ENCODE results near the gene EIF6. TPM values are rescaled to one million over a fixed set of nuclear protein-coding genes. Genes with fewer than 3 reads are reported as not detected.

The EIF6 gene
- polyA plus RNA-seq, 1 donor from 2014 or later = 143 TPM

DNA sequence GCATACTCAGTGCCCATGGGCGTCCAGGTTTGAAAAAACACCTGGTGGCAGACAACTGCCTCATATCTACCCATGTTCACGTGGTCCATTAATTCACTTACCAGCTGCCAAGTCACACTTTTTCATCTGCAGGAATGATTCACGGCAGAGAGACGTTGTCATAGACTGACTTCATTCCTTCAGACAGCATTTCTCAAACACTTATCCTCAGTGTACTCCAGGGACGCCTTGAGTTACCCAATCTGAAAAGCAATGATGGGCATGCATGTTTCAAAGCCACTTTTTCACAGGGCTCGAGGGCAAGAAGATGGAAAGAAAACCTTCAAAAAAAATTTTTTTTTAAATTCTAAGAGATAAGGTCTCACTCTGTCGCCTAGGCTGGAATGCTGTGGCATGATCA, 12.7 kb downstream of the EIF6 start:
- H3K36me3 ChIP-seq (ENCODE audit: insufficient read depth, low read length) = no peaks in the 10 kb centered on the region
- H3K9me2 ChIP-seq (ENCODE audit: insufficient read depth, low read length) = no peaks in the 10 kb centered on the region
- H3K9me3 ChIP-seq (ENCODE audit: low read length) = no peaks in the 10 kb centered on the region
- no peaks in the 10 kb centered on the region for H4K20me1 ChIP-seq (ENCODE audit: insufficient read depth)
- no peak overlapping the region for H2AFZ ChIP-seq (ENCODE audit: low read depth, low read length)
- H3F3A ChIP-seq (ENCODE audit: insufficient read depth, low read length, poor library complexity, severe bottlenecking) = no peaks in the 10 kb centered on the region
- no peak overlapping the region for H3K9ac ChIP-seq (ENCODE audit: low read length)
- no peak overlapping the region for H3K27ac ChIP-seq (ENCODE audit: low read length)
- H3K79me2 ChIP-seq (replicated peaks; ENCODE audit: insufficient read depth, low read length) = peaks cover 3% of the 10 kb centered on the region
- no peaks in the 10 kb centered on the region for H3K27me3 ChIP-seq (ENCODE audit: insufficient read depth, low read depth, low read length)
- H3K4me3 ChIP-seq (ENCODE audit: low read length) = no peak overlapping the region
- H3K4me2 ChIP-seq (ENCODE audit: low read length) = no peak overlapping the region
- no peak for TF ChIP-seq POLR2AphosphoS5 (IDR thresholded peaks at IDR 0.05)
- TF ChIP-seq, protein P1, sequence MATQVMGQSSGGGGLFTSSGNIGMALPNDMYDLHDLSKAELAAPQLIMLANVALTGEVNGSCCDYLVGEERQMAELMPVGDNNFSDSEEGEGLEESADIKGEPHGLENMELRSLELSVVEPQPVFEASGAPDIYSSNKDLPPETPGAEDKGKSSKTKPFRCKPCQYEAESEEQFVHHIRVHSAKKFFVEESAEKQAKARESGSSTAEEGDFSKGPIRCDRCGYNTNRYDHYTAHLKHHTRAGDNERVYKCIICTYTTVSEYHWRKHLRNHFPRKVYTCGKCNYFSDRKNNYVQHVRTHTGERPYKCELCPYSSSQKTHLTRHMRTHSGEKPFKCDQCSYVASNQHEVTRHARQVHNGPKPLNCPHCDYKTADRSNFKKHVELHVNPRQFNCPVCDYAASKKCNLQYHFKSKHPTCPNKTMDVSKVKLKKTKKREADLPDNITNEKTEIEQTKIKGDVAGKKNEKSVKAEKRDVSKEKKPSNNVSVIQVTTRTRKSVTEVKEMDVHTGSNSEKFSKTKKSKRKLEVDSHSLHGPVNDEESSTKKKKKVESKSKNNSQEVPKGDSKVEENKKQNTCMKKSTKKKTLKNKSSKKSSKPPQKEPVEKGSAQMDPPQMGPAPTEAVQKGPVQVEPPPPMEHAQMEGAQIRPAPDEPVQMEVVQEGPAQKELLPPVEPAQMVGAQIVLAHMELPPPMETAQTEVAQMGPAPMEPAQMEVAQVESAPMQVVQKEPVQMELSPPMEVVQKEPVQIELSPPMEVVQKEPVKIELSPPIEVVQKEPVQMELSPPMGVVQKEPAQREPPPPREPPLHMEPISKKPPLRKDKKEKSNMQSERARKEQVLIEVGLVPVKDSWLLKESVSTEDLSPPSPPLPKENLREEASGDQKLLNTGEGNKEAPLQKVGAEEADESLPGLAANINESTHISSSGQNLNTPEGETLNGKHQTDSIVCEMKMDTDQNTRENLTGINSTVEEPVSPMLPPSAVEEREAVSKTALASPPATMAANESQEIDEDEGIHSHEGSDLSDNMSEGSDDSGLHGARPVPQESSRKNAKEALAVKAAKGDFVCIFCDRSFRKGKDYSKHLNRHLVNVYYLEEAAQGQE (IDR thresholded peaks at IDR 0.05; ENCODE audit: borderline replicate concordance) = no peak
- no peak for TF ChIP-seq MXI1 (conservative IDR thresholded peaks at IDR 0.05; ENCODE audit: poor library complexity, severe bottlenecking)
- TF ChIP-seq EP300 (conservative IDR thresholded peaks at IDR 0.05; ENCODE audit: poor library complexity, severe bottlenecking) = no peak
- TF ChIP-seq RAD21 (conservative IDR thresholded peaks at IDR 0.05) = no peak

DNA sequence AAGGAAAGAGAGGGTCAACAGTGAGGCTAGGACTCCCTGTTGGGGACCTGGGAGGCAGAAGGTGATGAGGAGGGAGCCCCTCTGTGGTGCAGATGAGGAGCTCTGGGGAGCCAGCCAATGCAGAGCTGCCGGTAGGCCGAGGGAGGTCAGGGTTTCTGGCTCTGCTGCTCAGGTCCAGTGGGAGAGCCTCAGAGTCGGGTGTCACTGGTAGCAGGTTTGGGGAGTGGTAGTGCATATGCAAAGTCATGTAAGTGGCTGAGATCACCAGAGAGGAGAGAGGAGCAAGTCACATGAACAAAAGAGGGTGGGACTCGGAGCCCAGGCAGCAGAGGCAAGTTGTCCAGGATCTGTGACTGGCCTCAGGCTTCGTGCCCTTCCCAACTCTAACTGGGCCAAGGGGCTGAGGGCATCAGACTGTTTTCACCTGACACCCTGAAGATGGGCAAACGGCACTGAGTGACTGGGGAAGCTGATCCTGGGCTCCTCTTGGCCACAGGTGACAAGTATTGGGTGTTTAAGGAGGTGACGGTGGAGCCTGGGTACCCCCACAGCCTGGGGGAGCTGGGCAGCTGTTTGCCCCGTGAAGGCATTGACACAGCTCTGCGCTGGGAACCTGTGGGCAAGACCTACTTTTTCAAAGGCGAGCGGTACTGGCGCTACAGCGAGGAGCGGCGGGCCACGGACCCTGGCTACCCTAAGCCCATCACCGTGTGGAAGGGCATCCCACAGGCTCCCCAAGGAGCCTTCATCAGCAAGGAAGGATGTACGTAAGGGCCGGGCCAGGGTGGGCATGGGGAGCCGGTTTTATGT, 13.3 kb downstream of the EIF6 start:
- no peak overlapping the region for H3K4me3 ChIP-seq (ENCODE audit: low read length)
- no peaks in the 10 kb centered on the region for H3K79me2 ChIP-seq (replicated peaks; ENCODE audit: insufficient read depth, low read length)
- H2AFZ ChIP-seq (ENCODE audit: low read depth, low read length) = no peak overlapping the region
- H4K20me1 ChIP-seq (ENCODE audit: insufficient read depth) = no peaks in the 10 kb centered on the region
- no peak overlapping the region for H3K27ac ChIP-seq (ENCODE audit: low read length)
- no peaks in the 10 kb centered on the region for H3K9me2 ChIP-seq (ENCODE audit: insufficient read depth, low read length)
- H3K36me3 ChIP-seq (ENCODE audit: insufficient read depth, low read length) = no peaks in the 10 kb centered on the region
- no peak overlapping the region for H3K9ac ChIP-seq (ENCODE audit: low read length)
- H3K9me3 ChIP-seq (ENCODE audit: low read length) = no peaks in the 10 kb centered on the region
- no peaks in the 10 kb centered on the region for H3F3A ChIP-seq (ENCODE audit: insufficient read depth, low read length, poor library complexity, severe bottlenecking)
- H3K27me3 ChIP-seq (ENCODE audit: insufficient read depth, low read depth, low read length) = no peaks in the 10 kb centered on the region
- no peak overlapping the region for H3K4me2 ChIP-seq (ENCODE audit: low read length)
- no peak for TF ChIP-seq EP300 (conservative IDR thresholded peaks at IDR 0.05; ENCODE audit: poor library complexity, severe bottlenecking)
- no peak for TF ChIP-seq TAF1 (IDR thresholded peaks at IDR 0.05; ENCODE audit: low read depth)
- no peak for TF ChIP-seq SMC3 (conservative IDR thresholded peaks at IDR 0.05; ENCODE audit: poor library complexity)
- TF ChIP-seq POLR2AphosphoS5 (IDR thresholded peaks at IDR 0.05) = no peak
- TF ChIP-seq, protein P2, sequence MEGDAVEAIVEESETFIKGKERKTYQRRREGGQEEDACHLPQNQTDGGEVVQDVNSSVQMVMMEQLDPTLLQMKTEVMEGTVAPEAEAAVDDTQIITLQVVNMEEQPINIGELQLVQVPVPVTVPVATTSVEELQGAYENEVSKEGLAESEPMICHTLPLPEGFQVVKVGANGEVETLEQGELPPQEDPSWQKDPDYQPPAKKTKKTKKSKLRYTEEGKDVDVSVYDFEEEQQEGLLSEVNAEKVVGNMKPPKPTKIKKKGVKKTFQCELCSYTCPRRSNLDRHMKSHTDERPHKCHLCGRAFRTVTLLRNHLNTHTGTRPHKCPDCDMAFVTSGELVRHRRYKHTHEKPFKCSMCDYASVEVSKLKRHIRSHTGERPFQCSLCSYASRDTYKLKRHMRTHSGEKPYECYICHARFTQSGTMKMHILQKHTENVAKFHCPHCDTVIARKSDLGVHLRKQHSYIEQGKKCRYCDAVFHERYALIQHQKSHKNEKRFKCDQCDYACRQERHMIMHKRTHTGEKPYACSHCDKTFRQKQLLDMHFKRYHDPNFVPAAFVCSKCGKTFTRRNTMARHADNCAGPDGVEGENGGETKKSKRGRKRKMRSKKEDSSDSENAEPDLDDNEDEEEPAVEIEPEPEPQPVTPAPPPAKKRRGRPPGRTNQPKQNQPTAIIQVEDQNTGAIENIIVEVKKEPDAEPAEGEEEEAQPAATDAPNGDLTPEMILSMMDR (IDR thresholded peaks at IDR 0.05; ENCODE audit: poor library complexity, severe bottlenecking) = no peak
- TF ChIP-seq RAD21 (conservative IDR thresholded peaks at IDR 0.05) = no peak
- TF ChIP-seq EZH2 (IDR thresholded peaks at IDR 0.05; ENCODE audit: borderline replicate concordance, insufficient read depth, low read length, poor library complexity, severe bottlenecking) = no peak
- TF ChIP-seq, protein P1 (IDR thresholded peaks at IDR 0.05; ENCODE audit: borderline replicate concordance) = no peak
- no peak for TF ChIP-seq MXI1 (conservative IDR thresholded peaks at IDR 0.05; ENCODE audit: poor library complexity, severe bottlenecking)

Data from neural cell (in vitro differentiated cells).